Kidney epithelial cell (primary cell): ENCODE results near the gene SCO2. TPM values are rescaled to one million over a fixed set of nuclear protein-coding genes. Genes with fewer than 3 reads are reported as not detected.
A peak's percentile ranks its signal among the peaks of the same experiment; 100 is the strongest.

Experiments
- DNase-seq: peaks from one replicate; pipeline ENCODE4 v3.0.0-alpha.2; 2010; ENCODE audit warnings: low read depth
- H3K27me3 ChIP-seq: 2 replicates; pipeline ENCODE4 v1.6.0; 2011; ENCODE audit warnings: low read length; ENCODE audit not compliant: control insufficient read depth, insufficient read depth
- H3K36me3 ChIP-seq: 2 replicates; pipeline ENCODE4 v1.5.1; 2011; ENCODE audit warnings: low read length; ENCODE audit not compliant: control insufficient read depth, insufficient read depth
- H3K4me3 ChIP-seq: 2 replicates; pipeline ENCODE4 v1.5.1; 2011; ENCODE audit warnings: low read depth, mild to moderate bottlenecking, control low read depth, low read length
- CTCF ChIP-seq: IDR thresholded peaks from 2 replicates; pipeline ENCODE4 v1.5.1; 2011; ENCODE audit warnings: mild to moderate bottlenecking, moderate library complexity, low read length, control low read depth, inconsistent platforms; ENCODE audit not compliant: insufficient read depth, poor library complexity, severe bottlenecking
- total RNA-seq: library from RNA; depleted of rRNA; stranded (reverse); fragments of >200 nt; gene quantifications from 2 replicates; pipeline ENCODE4 v1.2.3, GENCODE V29; 2015

SCO2 gene
- total RNA-seq, 1 donor from 2014 or later: 5.7 TPM

GRCh38 chr22:50504369-50505211 is 20.8 kb downstream of the SCO2 start:
- TF ChIP-seq CTCF: no peak
- DNase-seq: no peak
- no peak overlapping the region for H3K4me3 ChIP-seq

GRCh38 chr22:50503475-50504145 is 21.8 kb downstream of the SCO2 start:
- Histone ChIP-seq H3K27me3 (no peaks in the 10 kb centered on the region), H3K4me3 (no peak overlapping the region), H3K36me3 (no peaks in the 10 kb centered on the region)
- no peak for DNase-seq
- peak; percentile 7 for TF ChIP-seq CTCF

More at GRCh38 chr22:50504369-50505211, 20.8 kb downstream of the SCO2 start:
- H3K36me3 ChIP-seq: no peaks in the 10 kb centered on the region
- H3K27me3 ChIP-seq: no peaks in the 10 kb centered on the region

- no peak for TF ChIP-seq CTCF
- no peaks in the 10 kb centered on the region for H3K36me3 ChIP-seq
- no peak overlapping the region for H3K4me3 ChIP-seq
- H3K27me3 ChIP-seq: no peaks in the 10 kb centered on the region
- DNase-seq: no peak
Measured at GRCh38 chr22:50502628-50503474, 22.5 kb downstream of the SCO2 start.

GRCh38 chr22:50502096-50502495 is 23.3 kb downstream of the SCO2 start:
- no peaks in the 10 kb centered on the region for H3K36me3 ChIP-seq
- no peak for DNase-seq
- H3K27me3 ChIP-seq: no peaks in the 10 kb centered on the region
- no peak overlapping the region for H3K4me3 ChIP-seq
- TF ChIP-seq CTCF: no peak

- H3K27me3 ChIP-seq: no peaks in the 10 kb centered on the region
- no peak overlapping the region for H3K4me3 ChIP-seq
- TF ChIP-seq CTCF: no peak
- no peak for DNase-seq
- H3K36me3 ChIP-seq: no peaks in the 10 kb centered on the region
Measured at GRCh38 chr22:50500452-50500851, 24.9 kb downstream of the SCO2 start.
